NCI-H1092 (cell line): Measurements from ENCODE around the gene SLIT3.

Source experiments
- DNase-seq: peaks from one replicate; lab custom pipeline; 2025; lab: John Stamatoyannopoulos, UW

Gene SLIT3

DNA sequence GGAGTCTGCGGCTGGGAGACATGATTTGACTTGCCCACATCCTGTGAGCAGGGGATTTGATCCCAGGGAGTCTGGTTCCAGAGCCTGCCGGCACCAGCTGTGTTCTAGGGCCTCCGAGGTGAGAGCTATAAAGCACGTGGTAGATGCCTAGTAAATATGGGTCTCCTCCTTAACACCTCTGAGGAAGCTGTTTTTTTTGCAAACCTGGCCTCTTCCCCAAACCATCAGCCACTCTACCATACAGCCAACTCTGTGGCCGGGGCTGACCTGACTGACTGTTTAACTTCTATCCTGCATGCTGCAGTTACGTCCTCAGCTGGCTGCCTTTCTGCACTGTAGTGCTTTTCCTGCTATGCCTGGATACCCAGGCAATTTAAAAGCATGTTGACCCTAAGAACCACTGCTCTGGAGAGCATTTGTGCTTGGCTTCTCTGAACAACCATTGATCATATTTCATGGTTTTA lies 220.5 kb downstream of the SLIT3 start:
- no peak for DNase-seq

- no peak for DNase-seq
Measured at GRCh38 chr5:169079697-169080096, 221.2 kb downstream of the SLIT3 start.

- DNase-seq: no peak
Measured at GRCh38 chr5:169074839-169075238, 226.1 kb downstream of the SLIT3 start.

GRCh38 chr5:169072233-169072632 lies 228.7 kb downstream of the SLIT3 start:
- DNase-seq: no peak

DNA sequence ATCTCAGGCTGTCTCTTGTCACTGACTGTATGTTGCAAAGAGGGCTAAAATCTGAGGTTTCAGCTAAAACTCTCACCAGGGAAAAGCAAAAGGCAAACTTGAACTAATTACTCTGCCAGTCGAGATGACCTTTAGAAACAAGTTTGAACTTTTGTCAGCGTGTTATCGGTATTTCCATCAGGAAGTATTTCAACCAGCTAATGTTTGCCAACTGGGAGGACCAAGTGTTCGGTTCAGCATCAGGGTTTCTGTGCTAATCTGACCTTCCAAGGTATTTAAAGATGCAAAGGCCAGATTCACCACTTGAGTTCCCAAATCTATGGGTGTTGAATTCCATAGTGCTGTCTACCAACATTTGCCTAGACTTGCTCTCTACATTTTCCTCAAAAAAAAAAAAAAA lies 230.5 kb downstream of the SLIT3 start:
- DNase-seq: no peak

DNA sequence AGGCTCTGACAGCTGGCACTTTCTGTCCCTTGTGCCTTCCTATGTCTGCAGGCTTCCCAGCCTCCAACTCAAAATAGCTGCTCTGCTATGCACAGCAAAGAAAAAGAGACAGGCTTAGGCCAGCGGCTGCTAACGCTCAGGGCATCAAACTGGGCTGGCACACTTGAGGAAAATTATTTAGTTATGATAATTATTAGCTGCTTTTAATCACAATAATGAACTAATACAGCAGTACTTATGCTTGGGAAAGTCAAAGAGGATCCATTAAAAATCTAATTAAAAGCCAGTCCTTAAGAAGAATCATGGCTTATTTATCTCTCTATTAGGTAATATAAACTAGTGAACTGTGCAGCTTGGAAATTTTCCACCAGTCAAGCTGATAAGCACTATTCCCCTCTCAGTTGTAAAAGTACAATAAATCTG lies 233.2 kb downstream of the SLIT3 start:
- DNase-seq: no peak

DNA sequence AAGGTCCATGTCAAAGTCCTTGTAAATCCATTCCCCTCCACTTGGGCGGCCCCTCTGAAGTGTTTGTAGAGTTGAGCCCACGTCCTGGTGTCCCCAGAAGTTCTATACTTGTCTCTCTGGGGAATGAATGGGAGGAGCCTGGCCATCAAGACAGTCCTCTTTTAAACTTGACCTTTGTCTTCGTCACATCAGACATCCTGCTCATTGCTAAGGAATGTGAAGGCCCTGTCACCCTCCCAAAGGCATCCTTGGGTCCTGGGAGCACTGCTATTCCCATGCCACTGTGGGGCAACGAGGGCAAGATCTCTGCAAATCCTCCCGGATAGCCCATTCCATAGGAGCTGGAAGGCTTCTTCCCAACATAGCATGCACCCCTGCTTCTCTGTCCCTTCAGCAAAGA lies 235.5 kb downstream of the SLIT3 start:
- no peak for DNase-seq

DNA sequence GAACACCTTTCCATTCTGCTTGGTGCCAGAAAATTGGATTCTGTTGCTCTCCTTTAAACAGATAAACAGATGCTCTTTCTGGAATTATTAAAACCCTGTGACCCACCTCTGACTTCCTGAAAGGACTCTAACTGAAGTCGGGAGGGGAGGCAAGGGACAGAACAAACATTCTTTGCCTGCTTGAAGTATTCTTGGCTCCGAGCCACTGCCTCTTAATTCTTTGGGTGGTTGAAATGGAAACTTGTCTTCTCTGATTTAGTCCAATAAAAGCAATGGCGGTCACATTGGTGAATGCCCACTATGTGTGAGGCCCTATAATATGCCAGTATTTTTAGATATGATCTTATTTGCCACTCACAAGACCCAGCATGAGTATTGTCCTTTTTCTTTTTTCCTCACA lies 236.8 kb downstream of the SLIT3 start:
- DNase-seq: no peak

DNA sequence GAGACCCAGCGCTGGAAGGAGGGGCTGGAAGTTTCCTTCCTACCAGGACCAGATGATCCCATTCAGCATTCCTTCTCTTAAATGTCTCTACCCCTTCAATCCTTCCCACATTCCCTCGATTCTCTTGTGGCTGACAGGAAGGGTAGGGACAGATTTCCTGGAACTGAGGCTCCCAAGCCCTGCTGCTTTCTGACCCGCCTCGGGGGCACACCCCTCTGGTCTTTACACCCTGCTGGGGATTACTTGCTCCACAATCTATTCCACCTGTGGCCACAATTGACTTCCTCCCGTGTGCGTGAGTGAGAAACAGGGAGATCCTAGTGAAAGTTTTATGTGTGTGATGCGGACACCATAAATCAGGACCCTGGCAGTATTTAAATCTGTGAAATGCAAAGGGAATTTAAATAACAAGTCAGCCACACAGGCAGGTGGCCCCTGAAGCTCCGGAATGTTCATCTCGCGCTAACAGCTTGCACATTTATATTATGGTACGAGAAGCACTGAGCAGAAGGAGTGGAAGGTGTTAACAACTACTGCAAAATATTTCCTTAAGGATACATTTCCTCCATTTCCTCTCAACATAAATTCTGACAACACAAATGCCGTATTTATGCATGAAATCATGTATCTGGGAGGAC lies 237.5 kb downstream of the SLIT3 start:
- no peak for DNase-seq

DNA sequence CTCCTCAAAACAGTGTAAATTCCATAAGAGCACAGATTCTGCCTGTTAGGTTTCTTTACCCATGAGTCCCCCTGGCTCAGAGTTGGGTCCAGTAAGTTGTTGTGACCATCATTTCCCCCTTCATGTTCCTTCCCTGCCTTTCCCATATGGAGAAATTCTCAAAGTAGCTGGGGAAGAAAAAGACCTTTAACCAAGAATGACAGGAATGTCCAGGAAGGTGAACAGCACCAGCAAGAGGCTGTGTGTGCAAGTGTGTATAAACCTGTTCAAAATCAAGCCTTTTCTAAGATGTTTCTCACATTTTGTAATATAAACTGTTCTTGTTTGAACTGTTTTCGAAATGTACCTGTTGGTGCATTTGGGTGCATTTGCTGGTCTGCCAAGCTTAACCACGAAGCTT lies 238.2 kb downstream of the SLIT3 start:
- DNase-seq: no peak

DNA sequence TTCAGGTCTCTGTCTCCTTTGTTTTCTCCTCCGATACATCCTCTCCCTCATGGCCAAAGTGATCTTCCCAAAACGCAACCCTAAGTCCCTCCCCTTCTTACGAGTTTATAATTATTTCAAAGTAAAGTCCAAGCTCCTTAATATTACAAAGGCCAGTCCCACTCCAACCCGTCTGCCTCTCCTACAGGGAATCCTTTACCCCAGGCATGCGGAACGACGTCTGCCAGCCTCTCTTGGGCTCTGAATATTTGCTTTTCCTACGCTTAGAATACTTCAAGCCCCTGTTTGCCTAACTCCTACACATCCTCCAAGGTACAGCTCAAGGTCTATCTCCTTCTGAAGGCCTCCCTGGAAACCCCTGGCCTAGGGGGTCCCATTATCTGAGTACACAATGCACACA lies 246.4 kb downstream of the SLIT3 start:
- no peak for DNase-seq

- DNase-seq: no peak
Measured at GRCh38 chr5:169052207-169052606, 248.7 kb downstream of the SLIT3 start.

GRCh38 chr5:169051351-169051750 lies 249.6 kb downstream of the SLIT3 start:
- no peak for DNase-seq

- peak; percentile 1 for DNase-seq
Measured at GRCh38 chr5:169050636-169051035, 250.3 kb downstream of the SLIT3 start.

DNA sequence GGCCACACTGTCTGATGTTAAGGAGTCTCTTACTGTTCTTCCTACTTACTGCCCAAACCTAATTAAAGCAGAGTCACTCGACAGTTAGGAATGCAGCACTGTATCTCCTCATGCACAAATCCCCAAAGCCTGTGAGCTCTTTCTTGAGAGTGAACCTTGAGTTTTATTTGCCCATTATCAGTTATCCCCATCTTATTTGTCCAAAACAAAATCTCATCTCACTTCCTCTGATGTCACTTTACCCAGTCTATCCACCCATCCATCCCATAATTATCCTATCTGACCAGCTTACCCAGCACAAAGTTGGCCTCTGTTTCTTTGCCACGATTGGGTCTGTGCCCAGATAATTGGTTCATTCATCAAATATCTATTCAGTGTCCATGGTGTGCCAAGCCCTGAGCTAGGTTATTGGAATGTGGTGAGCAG lies 250.8 kb downstream of the SLIT3 start:
- DNase-seq: no peak

- DNase-seq: no peak
Measured at GRCh38 chr5:169049712-169050111, 251.2 kb downstream of the SLIT3 start.

GRCh38 chr5:169048181-169049125 lies 252.5 kb downstream of the SLIT3 start:
- DNase-seq: no peak

DNA sequence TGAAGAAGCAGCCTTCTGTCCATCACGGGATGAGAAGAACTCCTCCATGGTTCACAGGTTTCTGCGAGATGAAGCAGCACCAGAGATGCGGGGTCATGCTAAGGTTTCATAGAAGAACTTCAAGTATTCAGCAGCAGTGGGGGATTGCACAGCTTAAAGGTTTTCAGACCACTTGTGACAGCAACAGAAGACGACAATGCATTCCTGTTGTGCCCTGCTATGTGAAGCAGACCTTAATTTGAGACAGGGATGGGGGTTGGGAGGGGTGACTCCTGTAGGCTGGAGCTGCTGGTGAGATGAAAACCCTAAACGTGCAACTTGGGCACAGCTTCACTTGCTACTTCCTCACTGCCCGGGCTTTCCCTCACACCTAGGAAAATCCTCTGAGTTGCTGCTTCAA lies 256.0 kb downstream of the SLIT3 start:
- DNase-seq: no peak

DNA sequence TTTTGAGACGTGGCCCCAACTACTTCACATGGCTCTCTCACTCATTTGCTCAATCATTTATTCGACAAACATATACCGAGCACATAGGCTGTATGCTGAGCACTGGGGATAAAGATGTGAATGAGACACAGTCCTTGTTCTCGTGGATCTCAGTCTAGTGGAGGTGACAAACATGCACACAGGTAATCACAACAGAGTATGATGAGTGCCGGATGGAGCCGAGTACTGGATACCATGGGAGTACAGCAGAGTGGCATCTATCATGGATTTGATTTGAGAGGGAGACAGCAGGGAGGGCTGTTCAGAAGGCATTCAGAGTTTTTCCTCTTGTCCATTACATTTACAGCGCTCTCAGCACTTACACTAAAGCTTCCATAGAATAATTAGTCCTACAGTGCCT lies 259.8 kb downstream of the SLIT3 start:
- DNase-seq: no peak

- DNase-seq: no peak
Measured at GRCh38 chr5:169039592-169039991, 261.3 kb downstream of the SLIT3 start.

- DNase-seq: no peak
Measured at GRCh38 chr5:169037466-169037865, 263.5 kb downstream of the SLIT3 start.

GRCh38 chr5:169036079-169036805 lies 264.7 kb downstream of the SLIT3 start:
- DNase-seq: no peak
